ENCODE measurements around the gene MCC.

GRCh38 chr5:113166261-113166660, 322.0 kb downstream of the MCC start:
- TF ChIP-seq EZH2 (IDR thresholded peaks at IDR 0.05) (no peak), CTCF (IDR thresholded peaks at IDR 0.05) (no peak)
